Endothelial cell of umbilical vein (primary cell): ENCODE results near the gene SLC46A3. TPM values are rescaled to one million over a fixed set of nuclear protein-coding genes. Genes with fewer than 3 reads are reported as not detected.
"Not testable (repeated sequence)": the region's sequence is repeated elsewhere in the genome, so short reads cannot be mapped to it uniquely, and the experiment has no call there.

Source experiments
- BruUV-seq: library from RNA; stranded (reverse); fragments of 400-500 nt; replicated peaks from 2 replicates; lab custom pipeline; 2021; lab: Mats Ljungman, UMichigan
- CTCF ChIA-PET: fragments of 300-600, 350-600 bp; sonication (Branson Sonifier 250); formaldehyde crosslinking; loops from one replicate; lab custom pipeline; 2021; ENCODE audit warnings: antibody characterized with exemption, inconsistent platforms; lab: Charles Lee
- POLR2A ChIA-PET: fragments of 300-600, 350-600 bp; sonication (Branson Sonifier 250); formaldehyde crosslinking; loops from one replicate; lab custom pipeline; 2021; ENCODE audit warnings: antibody characterized with exemption, inconsistent platforms; lab: Charles Lee
- DNase-seq: peaks from one replicate; pipeline ENCODE4 v3.0.0-alpha.2; 2011; ENCODE audit warnings: low read depth, low spot score
- FAIRE-seq: peaks from 2 replicates; lab custom pipeline; 2011; peaks lifted over from hg19 to GRCh38; lab: Jason Lieb, UNC
- H2AFZ ChIP-seq: 2 replicates; pipeline ENCODE4 v1.6.0; 2012; ENCODE audit warnings: low read depth, low read length, control low read depth, inconsistent platforms
- H3K27ac ChIP-seq: 2 replicates; pipeline ENCODE4 v1.5.1; 2011; ENCODE audit warnings: low read depth, mild to moderate bottlenecking, control low read depth, low read length, moderate library complexity; ENCODE audit not compliant: insufficient read depth
- H3K27me3 ChIP-seq, 2 experiments: 2 replicates each; pipeline versions ENCODE4 v1.6.0 to v1.6.1; 2011; ENCODE audit warnings: low read length in 2 of 2, mixed read lengths in 1 of 2; ENCODE audit not compliant: control insufficient read depth in 2 of 2, insufficient read depth in 2 of 2
- H3K36me3 ChIP-seq, 2 experiments: 2 replicates in 1 of 2; 3 replicates in 1 of 2; pipeline ENCODE4 v1.5.1; 2011; ENCODE audit warnings: low read length in 2 of 2, mild to moderate bottlenecking in 1 of 2, moderate library complexity in 1 of 2; ENCODE audit not compliant: control insufficient read depth in 2 of 2, insufficient read depth in 2 of 2; ENCODE audit errors: extremely low read depth in 1 of 2
- H3K4me1 ChIP-seq: 3 replicates; pipeline ENCODE4 v1.5.1; 2011; ENCODE audit warnings: mild to moderate bottlenecking, low read length; ENCODE audit not compliant: control insufficient read depth, insufficient read depth; ENCODE audit errors: extremely low read depth
- H3K4me2 ChIP-seq: 2 replicates; pipeline ENCODE4 v1.6.1; 2011; ENCODE audit warnings: low read length, control low read depth, mixed read lengths; ENCODE audit not compliant: insufficient read depth
- H3K4me3 ChIP-seq, 3 experiments: fragments of 200-600 bp in 1 of 3; sonication (generic), shearing (Covaris generic) in 1 of 3; replicated peaks in 1 of 3; 2 replicates each; pipeline ENCODE4 v1.5.1; 2011 to 2016; ENCODE audit warnings: control low read depth in 3 of 3, low read length in 3 of 3, mild to moderate bottlenecking in 2 of 3, inconsistent platforms in 1 of 3, low read depth in 1 of 3, moderate library complexity in 1 of 3; ENCODE audit not compliant: insufficient read depth in 1 of 3
- H3K79me2 ChIP-seq: 2 replicates; pipeline ENCODE4 v1.6.0; 2012; ENCODE audit warnings: low read length, inconsistent platforms; ENCODE audit not compliant: control insufficient read depth, insufficient read depth
- H3K9ac ChIP-seq: replicated peaks from 2 replicates; pipeline ENCODE3; 2011; ENCODE audit warnings: low read length, control low read depth; ENCODE audit not compliant: insufficient read depth; ENCODE audit errors: extremely low read depth
- H3K9me1 ChIP-seq: replicated peaks from 3 replicates; pipeline ENCODE4 v1.6.0; 2011; ENCODE audit warnings: mild to moderate bottlenecking, low read length; ENCODE audit not compliant: control insufficient read depth, insufficient read depth; ENCODE audit errors: extremely low read depth
- H3K9me3 ChIP-seq: replicated peaks from 2 replicates; pipeline ENCODE4 v1.5.1; 2012; ENCODE audit warnings: low read length, inconsistent platforms; ENCODE audit not compliant: control insufficient read depth, insufficient read depth
- H4K20me1 ChIP-seq: replicated peaks from 2 replicates; pipeline ENCODE3; 2011; ENCODE audit warnings: mild to moderate bottlenecking, low read length; ENCODE audit not compliant: control insufficient read depth, insufficient read depth; ENCODE audit errors: extremely low read depth
- CTCF ChIP-seq, 2 donors: IDR thresholded peaks; 1 replicate in 1 of 2; 2 replicates in 1 of 2; pipeline ENCODE4 v1.5.1; 2011; ENCODE audit warnings: low read length in 2 of 2, mild to moderate bottlenecking in 2 of 2, moderate library complexity in 2 of 2, control low read depth in 1 of 2, inconsistent platforms in 1 of 2, low read depth in 1 of 2; ENCODE audit not compliant: insufficient read depth in 1 of 2; ENCODE audit errors: extremely low read depth in 1 of 2
- EZH2 ChIP-seq: IDR thresholded peaks from 2 replicates; pipeline ENCODE4 v1.6.1; 2012; ENCODE audit warnings: borderline replicate concordance, low read depth, mild to moderate bottlenecking, moderate library complexity, low read length, inconsistent platforms; ENCODE audit not compliant: severe bottlenecking
- FOS ChIP-seq: IDR thresholded peaks from 2 replicates; pipeline ENCODE4 v1.6.1; 2011; ENCODE audit warnings: mild to moderate bottlenecking, low read length, moderate library complexity, borderline replicate concordance; ENCODE audit not compliant: insufficient read depth
- GATA2 ChIP-seq: IDR thresholded peaks from 2 replicates; pipeline ENCODE4 v1.7.0; 2011; ENCODE audit warnings: low read depth, mild to moderate bottlenecking, moderate library complexity, mixed read lengths, low read length; ENCODE audit not compliant: insufficient read length, insufficient read depth
- JUN ChIP-seq: IDR thresholded peaks from 2 replicates; pipeline ENCODE4 v1.6.1; 2011; ENCODE audit warnings: borderline replicate concordance, low read depth; ENCODE audit not compliant: insufficient read length, insufficient read depth
- MAX ChIP-seq: IDR thresholded peaks from 2 replicates; pipeline ENCODE4 v1.6.1; 2011; ENCODE audit not compliant: insufficient read depth, insufficient read length
- MYC ChIP-seq: IDR thresholded peaks from one replicate; pipeline ENCODE4 v1.6.1; 2011; ENCODE audit warnings: mild to moderate bottlenecking, low read depth, low read length
- POLR2A ChIP-seq: IDR thresholded peaks from 2 replicates; pipeline ENCODE4 v1.6.1; 2012; ENCODE audit warnings: low read depth, mild to moderate bottlenecking, control low read depth, low read length
- POLR2AphosphoS5 ChIP-seq: IDR thresholded peaks from 2 replicates; pipeline ENCODE4 v1.6.1; 2012; ENCODE audit warnings: low read depth, mild to moderate bottlenecking, control low read depth, low read length, moderate library complexity; ENCODE audit not compliant: insufficient read depth
- dilution Hi-C: fragments of 300-500 bp; cut with MboI; formaldehyde crosslinking; loops from one replicate; pipeline ENCODE4 v1.15.0; 2019; ENCODE audit warnings: low sequenced_read_pairs; ENCODE audit not compliant: extremely low pct_ligation_motif_present
- intact Hi-C: fragments of 100-400 bp; cut with micrococcal nuclease; formaldehyde crosslinking; loops from one replicate; pipeline ENCODE4 v1.10.0; 2022
- polyA plus RNA-seq, 4 experiments: library from polyadenylated mRNA; depleted of rRNA in 3 of 4; stranded (reverse) in 3 of 4; unstranded in 1 of 4; fragments of >200 nt; gene quantifications; 2 replicates each; pipeline versions ENCODE4 v1.2.1 to v1.2.3, GENCODE V29; 2011 to 2012; ENCODE audit warnings: missing spikeins in 1 of 4
- total RNA-seq: library from RNA; stranded (reverse); gene quantifications from 2 replicates; pipeline ENCODE4 v1.2.3, GENCODE V29; 2021

The SLC46A3 gene
- total and polyA plus RNA-seq, 2 donors (not counting 3 experiments of a cell fraction or from before 2014, with no cell fraction given), result 2.0 to 2.1 TPM

GRCh38 chr13:28743020-28743419 lies 24.2 kb upstream of the SLC46A3 start:
- no peak for FAIRE-seq
- Histone ChIP-seq H2AFZ (no peak overlapping the region), H4K20me1 (no peaks in the 10 kb centered on the region), H3K9ac (no peak overlapping the region), H3K36me3 (no peaks in the 10 kb centered on the region), H3K9me3 (no peaks in the 10 kb centered on the region), H3K4me3 (no peak overlapping the region), H3K4me2 (no peak overlapping the region), H3K27ac (no peak overlapping the region), H3K27me3 (peaks cover 10 to 31% of the 10 kb centered on the region in 2 experiments), H3K9me1 (no peaks in the 10 kb centered on the region), H3K79me2 (no peaks in the 10 kb centered on the region), H3K4me1 (peaks cover 11% of the 10 kb centered on the region)
- TF ChIP-seq GATA2, result no peak
- no peak for TF ChIP-seq MYC
- no peak for TF ChIP-seq MAX
- no peak for TF ChIP-seq POLR2AphosphoS5
- no peak for TF ChIP-seq FOS
- no peak for TF ChIP-seq CTCF (IDR thresholded peaks at IDR 0.05; ENCODE audit: extremely low read depth in 1 of 2, insufficient read depth in 1 of 2, low read depth in 1 of 2, low read length in 2 of 2)
- no peak for TF ChIP-seq JUN
- TF ChIP-seq EZH2, result no peak
- no peak for TF ChIP-seq POLR2A
- intact Hi-C loops (no loop called here), dilution Hi-C loops (no loop called here)
- no TSS peak for BruUV-seq
- POLR2A ChIA-PET, result no interaction called here
- CTCF ChIA-PET, result interaction anchor here (1.0 to 1.4 kb wide), 3 partner anchors 10 to 54 kb away, joined by 4 to 7 read pairs (median 7); partner anchors contain the start of gene SLC46A3
- DNase-seq, result no peak

- POLR2A ChIA-PET, H3K79me2 ChIP-seq, H3K4me2 ChIP-seq, H2AFZ ChIP-seq, H3K4me3 ChIP-seq, H3K9me1 ChIP-seq, H3K27ac ChIP-seq, H3K9ac ChIP-seq, DNase-seq, BruUV-seq, H3K36me3 ChIP-seq, intact Hi-C loops, H3K9me3 ChIP-seq, FAIRE-seq, dilution Hi-C loops, H4K20me1 ChIP-seq, CTCF ChIA-PET: not testable (repeated sequence)
- H3K27me3 ChIP-seq, result peaks cover 10 to 35% of the 10 kb centered on the region in 2 experiments
- H3K4me1 ChIP-seq, result peaks cover 11% of the 10 kb centered on the region
Measured at GRCh38 chr13:28742445-28742844, 23.7 kb upstream of the SLC46A3 start.
